Mucosa of rectum (tissue), 2 donors: ENCODE results near the gene NUP43.
A peak's percentile ranks its signal among the peaks of the same experiment; 100 is the strongest.
"Not testable (repeated sequence)": the region's sequence is repeated elsewhere in the genome, so short reads cannot be mapped to it uniquely, and the experiment has no call there.

Source experiments
- H3K27ac ChIP-seq, 2 donors: one replicate each; pipeline ENCODE4 v1.7.0; 2013; ENCODE audit warnings: inconsistent platforms in 2 of 2, low read depth in 2 of 2, low read length in 2 of 2
- H3K27me3 ChIP-seq, 2 donors: one replicate each; pipeline ENCODE4 v1.7.0; 2013; ENCODE audit warnings: low read length in 2 of 2; ENCODE audit not compliant: control insufficient read depth in 2 of 2, insufficient read depth in 2 of 2
- H3K36me3 ChIP-seq, 2 donors: one replicate each; pipeline ENCODE4 v1.7.0; 2013; ENCODE audit warnings: low read length in 2 of 2; ENCODE audit not compliant: control insufficient read depth in 2 of 2, insufficient read depth in 2 of 2
- H3K4me1 ChIP-seq, 2 donors: one replicate each; pipeline ENCODE4 v1.7.0; 2013; ENCODE audit warnings: low read length in 2 of 2, mild to moderate bottlenecking in 1 of 2; ENCODE audit not compliant: control insufficient read depth in 2 of 2, insufficient read depth in 2 of 2
- H3K4me3 ChIP-seq, 2 donors: one replicate each; pipeline ENCODE4 v1.7.0; 2013; ENCODE audit warnings: low read length in 2 of 2
- H3K9ac ChIP-seq, 2 donors: one replicate each; pipeline ENCODE4 v1.7.0; 2013; ENCODE audit warnings: low read length in 2 of 2, low read depth in 1 of 2, mild to moderate bottlenecking in 1 of 2
- H3K9me3 ChIP-seq, 2 donors: one replicate each; pipeline ENCODE4 v1.7.0; 2013; ENCODE audit warnings: low read length in 2 of 2; ENCODE audit not compliant: control insufficient read depth in 2 of 2
- donor health status: healthy.
- donor health status: Normal muscosa, but diverticular disease.

The NUP43 gene

DNA sequence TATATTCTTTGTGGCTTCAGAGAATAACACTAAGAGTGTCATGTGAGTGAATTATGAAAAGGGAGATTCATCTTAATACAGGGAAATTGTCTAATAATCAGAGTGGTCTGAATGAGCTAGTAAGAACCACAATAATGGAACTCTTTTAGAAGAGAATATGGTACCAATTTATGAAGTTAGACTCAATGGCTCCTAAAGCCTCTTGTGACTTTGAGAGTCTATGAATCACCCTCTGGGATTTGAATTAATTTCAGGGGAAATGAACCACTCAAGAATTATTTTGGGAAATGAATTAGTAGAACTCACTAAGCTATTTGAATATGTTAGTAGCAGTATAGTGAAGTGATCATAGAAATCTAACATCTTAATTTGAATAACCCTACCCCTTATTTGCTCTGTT lies 17.5 kb upstream of the NUP43 start:
- H3K27ac ChIP-seq, result no peak overlapping the region

DNA sequence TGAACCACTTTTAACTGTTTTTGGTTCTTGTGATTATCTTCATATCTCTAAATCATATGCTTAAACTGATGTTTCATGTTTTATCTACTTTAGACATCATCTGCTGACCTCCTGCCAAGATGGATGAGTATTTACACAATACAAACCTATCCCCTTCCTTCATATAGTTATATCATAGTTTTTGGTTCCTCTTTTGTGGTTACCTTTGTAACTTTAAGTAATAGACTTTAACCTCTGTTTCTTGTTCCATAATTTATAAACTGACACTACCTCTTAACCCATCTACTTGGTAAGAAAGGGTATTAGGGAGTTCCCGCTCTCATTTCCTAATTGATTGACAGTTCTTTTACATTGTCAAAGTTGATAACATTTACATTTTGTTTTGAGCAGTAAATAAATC lies 15.1 kb upstream of the NUP43 start:
- Histone ChIP-seq H3K27ac (no peak overlapping the region), H3K9me3 (peaks cover 0 to 4% of the 10 kb centered on the region in 2 donors), H3K4me3 (no peak overlapping the region), H3K27me3 (no peaks in the 10 kb centered on the region), H3K9ac (no peak overlapping the region), H3K36me3 (peaks cover 11% of the 10 kb centered on the region in 2 donors), H3K4me1 (no peaks in the 10 kb centered on the region)

More for the DNA sequence above, 17.5 kb upstream of the NUP43 start:
- no peak overlapping the region for H3K4me3 ChIP-seq
- no peaks in the 10 kb centered on the region for H3K27me3 ChIP-seq
- peaks cover 0 to 4% of the 10 kb centered on the region in 2 donors for H3K9me3 ChIP-seq
- peaks cover 11 to 15% of the 10 kb centered on the region in 2 donors for H3K36me3 ChIP-seq
- H3K4me1 ChIP-seq, result no peaks in the 10 kb centered on the region
- H3K9ac ChIP-seq, result no peak overlapping the region

DNA sequence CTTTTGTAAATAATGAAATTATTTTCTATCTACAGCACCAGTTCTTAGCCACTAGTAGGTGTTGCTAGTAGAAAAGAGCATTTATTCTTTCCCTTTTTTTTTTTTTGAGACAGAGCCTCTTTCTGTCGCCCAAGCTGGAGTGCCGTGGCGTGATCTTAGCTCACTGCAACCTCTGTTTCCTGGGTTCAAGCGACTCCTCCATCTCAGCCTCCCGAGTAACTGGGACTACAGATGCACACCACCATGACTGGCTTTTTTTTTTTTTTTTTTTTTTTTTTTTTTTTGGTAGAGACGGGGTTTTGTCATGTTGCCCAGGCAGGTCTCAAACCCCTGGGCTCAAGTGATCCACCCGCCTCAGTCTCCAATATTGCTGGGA lies 9.9 kb upstream of the NUP43 start:
- H3K4me3 ChIP-seq, result no peak overlapping the region
- no peaks in the 10 kb centered on the region for H3K27me3 ChIP-seq
- H3K9ac ChIP-seq, result no peak overlapping the region
- no peak overlapping the region for H3K27ac ChIP-seq
- H3K36me3 ChIP-seq, result peaks cover 6 to 11% of the 10 kb centered on the region in 2 donors
- H3K4me1 ChIP-seq, result peaks cover 0 to 8% of the 10 kb centered on the region in 2 donors
- no peaks in the 10 kb centered on the region for H3K9me3 ChIP-seq

DNA sequence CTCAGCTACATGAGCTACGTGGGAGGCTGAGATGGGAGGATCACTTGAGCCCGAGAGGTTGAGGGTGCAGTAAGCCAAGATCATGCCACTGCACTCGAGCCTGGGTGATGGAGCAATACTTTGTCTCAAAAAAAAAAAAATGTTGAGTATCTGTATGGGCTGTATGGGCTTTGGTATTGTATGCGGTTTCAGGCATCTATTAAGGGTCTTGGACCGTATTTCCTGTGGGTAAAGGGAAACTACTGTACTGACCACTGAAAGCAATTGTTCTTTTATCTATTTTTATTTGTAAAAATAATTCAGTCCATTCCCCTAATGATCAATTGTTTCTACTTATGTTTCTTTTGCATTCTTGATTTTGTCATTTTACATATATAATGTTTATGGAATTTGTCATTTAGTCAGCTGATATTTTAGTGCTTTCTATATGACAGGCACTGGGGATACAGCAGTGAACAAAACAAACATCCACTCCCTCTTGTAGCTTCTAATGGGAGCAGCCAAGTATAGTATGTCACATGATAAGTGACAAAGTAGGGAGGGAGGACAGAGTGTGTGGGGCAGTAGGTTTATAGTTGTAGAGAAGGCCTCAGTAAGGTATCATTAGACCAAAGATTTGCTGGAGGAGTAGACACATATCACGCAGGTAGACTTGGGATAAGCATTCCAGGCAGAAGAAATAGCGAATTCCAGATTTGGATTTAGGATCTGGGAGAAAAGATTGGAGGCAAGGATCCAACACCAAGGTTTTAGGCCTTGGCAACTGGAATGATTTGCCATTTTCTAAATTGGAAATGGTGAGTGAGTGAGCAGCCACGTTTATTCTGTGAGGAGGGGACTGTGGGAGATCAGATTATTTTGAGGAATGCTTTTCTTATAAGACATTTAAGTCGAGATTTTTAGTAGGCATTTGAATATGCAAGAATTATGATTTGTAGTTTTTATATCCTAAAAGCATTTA lies 9.3 kb upstream of the NUP43 start:
- H3K27me3 ChIP-seq, result no peaks in the 10 kb centered on the region
- peaks cover 2 to 10% of the 10 kb centered on the region in 2 donors for H3K4me1 ChIP-seq
- no peak overlapping the region for H3K9ac ChIP-seq
- no peaks in the 10 kb centered on the region for H3K9me3 ChIP-seq
- H3K27ac ChIP-seq, result peak overlapping the region in 1 of 2 donors; percentile 38
- no peak overlapping the region for H3K4me3 ChIP-seq
- peaks cover 6 to 7% of the 10 kb centered on the region in 2 donors for H3K36me3 ChIP-seq

DNA sequence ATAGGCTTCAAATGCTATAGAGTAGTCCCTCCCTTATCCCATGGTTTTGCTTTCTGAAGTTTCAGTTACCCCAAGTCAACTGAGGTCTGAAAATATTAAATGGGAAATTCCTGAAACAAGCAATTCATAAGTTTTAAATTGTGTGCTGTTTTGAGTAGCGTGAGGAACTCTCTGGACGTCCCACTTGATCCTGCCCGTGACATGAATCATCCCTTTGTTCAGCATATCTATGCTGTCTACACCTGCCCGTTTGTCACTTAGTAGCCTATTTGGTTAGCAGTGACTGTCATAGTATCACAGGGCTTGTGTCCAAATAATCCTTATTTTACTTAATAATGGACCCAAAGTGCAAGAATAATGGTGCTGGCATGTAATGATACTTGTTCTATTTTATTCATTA lies 8.2 kb upstream of the NUP43 start:
- Histone ChIP-seq H3K4me1 (peaks cover 6 to 15% of the 10 kb centered on the region in 2 donors), H3K36me3 (no peaks in the 10 kb centered on the region), H3K9me3 (no peaks in the 10 kb centered on the region), H3K9ac (no peak overlapping the region), H3K27ac (no peak overlapping the region), H3K4me3 (no peak overlapping the region), H3K27me3 (no peaks in the 10 kb centered on the region)

DNA sequence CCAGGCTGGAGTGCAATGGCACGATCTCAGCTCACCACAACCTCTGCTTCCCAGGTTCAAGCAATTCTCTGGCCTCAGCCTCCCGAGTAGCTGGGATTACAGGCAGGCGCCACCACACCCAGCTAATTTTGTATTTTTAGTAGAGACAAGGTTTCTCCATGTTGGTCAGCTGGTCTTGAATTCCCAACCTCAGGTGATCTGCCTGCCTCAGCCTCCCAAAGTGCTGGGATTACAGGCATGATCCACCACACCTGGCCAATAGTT lies 7.0 kb upstream of the NUP43 start:
- not testable (repeated sequence) for H3K9ac ChIP-seq, H3K36me3 ChIP-seq, H3K27me3 ChIP-seq, H3K27ac ChIP-seq, H3K4me3 ChIP-seq, H3K9me3 ChIP-seq
- peaks cover 9 to 18% of the 10 kb centered on the region in 2 donors for H3K4me1 ChIP-seq

DNA sequence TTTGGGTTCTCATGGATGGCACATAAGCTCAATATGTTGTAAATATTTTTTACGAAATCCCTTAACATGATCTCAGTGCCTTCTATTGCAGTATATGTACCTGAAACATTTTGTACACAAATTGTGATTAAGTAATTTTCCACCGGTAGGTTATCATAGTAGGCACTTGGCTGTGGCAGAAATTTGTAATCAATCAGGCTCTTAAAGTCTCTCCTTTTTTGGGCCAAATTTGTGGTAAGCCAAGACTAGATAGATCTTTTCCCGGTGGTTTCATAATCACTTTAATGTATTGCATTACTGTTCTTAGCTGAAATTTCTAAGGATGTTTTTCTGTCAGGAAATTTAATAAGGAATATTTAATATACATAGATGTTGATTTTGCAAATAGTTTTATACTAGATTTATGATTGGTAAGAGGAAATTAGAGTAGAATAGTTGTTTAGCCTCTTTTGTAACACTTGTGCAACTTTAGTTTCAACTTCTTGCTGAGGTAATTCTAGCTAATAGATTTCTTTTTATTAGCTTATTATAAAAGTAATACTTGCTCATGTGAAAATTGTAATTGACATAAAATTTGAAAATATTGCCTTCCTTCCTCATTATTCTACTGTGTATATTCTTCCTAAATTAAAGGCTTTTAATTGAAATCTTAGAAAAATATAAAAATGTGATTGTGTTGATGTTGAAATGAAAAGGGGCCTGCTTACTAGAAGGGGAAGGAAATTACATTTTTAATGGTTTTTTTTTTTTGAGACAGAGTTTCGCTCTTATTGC lies 6.5 kb upstream of the NUP43 start:
- Histone ChIP-seq H3K27me3 (no peaks in the 10 kb centered on the region), H3K9me3 (no peaks in the 10 kb centered on the region), H3K36me3 (no peaks in the 10 kb centered on the region), H3K9ac (no peak overlapping the region), H3K27ac (no peak overlapping the region), H3K4me1 (peaks cover 9 to 18% of the 10 kb centered on the region in 2 donors), H3K4me3 (no peak overlapping the region)

DNA sequence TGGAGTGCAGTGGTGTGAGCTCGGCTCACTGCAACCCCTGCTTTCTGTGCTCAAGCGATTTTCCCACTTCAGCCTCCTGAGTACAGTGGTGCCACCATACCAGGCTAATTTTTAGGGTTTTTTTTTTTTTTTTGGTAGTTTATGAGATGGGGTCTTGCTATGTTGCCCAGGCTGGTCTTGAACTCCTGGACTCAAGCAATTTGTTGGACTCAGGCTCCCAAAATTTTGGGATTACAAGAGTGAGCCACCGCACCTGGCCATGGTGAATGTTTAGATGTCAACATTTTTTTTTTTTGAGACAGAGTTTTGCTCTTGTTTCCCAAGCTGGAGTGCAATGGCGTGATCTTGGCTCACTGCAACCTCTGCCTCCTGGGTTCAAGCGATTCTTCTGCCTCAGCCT lies 5.6 kb upstream of the NUP43 start:
- not testable (repeated sequence) for H3K9me3 ChIP-seq, H3K9ac ChIP-seq, H3K27ac ChIP-seq, H3K27me3 ChIP-seq, H3K36me3 ChIP-seq, H3K4me3 ChIP-seq
- H3K4me1 ChIP-seq, result peaks cover 10 to 18% of the 10 kb centered on the region in 2 donors

DNA sequence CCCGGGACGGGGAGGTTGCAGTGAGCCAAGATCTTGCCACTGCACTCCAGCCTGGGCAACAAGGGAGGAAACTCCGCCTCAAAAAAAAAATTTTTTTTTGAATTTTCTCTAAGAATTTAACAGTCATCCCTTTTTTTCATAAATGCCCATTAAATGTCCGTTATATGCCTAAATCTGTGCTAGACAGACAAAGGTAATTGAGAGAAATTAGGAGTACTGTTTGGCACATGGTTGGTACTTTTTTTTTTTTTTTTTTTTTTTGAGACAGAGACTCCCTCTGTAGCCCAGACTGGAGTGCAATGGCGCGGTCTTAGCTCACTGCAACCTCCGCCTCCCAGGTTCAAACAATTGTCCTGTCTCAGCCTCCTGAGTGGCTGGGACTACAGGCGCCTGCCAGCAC lies 4.9 kb upstream of the NUP43 start:
- no peak overlapping the region for H3K9ac ChIP-seq
- H3K4me1 ChIP-seq, result peaks cover 16 to 22% of the 10 kb centered on the region in 2 donors
- H3K27ac ChIP-seq, result no peak overlapping the region
- no peaks in the 10 kb centered on the region for H3K9me3 ChIP-seq
- no peaks in the 10 kb centered on the region for H3K36me3 ChIP-seq
- no peaks in the 10 kb centered on the region for H3K27me3 ChIP-seq
- H3K4me3 ChIP-seq, result no peak overlapping the region

DNA sequence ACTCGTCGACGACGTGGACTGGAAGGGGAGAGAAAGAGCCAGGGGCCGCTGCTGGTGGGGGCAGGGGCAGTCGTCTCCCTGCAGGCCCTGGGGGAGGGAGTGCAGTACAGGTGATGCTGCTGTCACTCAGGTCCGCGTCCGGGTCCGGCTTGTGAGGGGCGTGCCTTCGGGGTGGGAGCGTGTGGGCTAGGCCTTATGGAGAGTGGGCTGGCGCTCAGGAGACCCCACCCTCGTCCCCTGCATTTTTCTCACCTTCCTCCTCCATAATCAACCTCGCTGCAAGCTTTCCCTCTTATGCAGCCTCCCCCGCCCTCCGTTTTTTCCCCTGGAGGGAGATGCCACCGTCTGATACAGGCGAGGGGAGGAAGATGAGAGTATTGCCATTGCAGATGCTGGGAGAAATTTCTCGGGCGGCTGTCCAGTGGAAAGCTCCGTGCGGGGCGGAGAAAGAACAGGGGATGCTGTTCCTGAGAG lies 3.8 kb upstream of the NUP43 start:
- Histone ChIP-seq H3K9ac (peak overlapping the region; percentile 97 to 99), H3K27me3 (no peaks in the 10 kb centered on the region), H3K4me3 (peak overlapping the region; percentile 95 to 97), H3K9me3 (no peaks in the 10 kb centered on the region), H3K27ac (peak overlapping the region; percentile 86 to 93), H3K36me3 (no peaks in the 10 kb centered on the region), H3K4me1 (peaks cover 18 to 21% of the 10 kb centered on the region in 2 donors)
